HG03045 (cell line): ENCODE results near the gene TRABD2B.

ENCODE experiments used
- ATAC-seq: cut with Tn5 transposase; IDR thresholded peaks from one replicate; pipeline ENCODE4 v1.9.1; 2021; ENCODE audit warnings: mild to moderate bottlenecking, moderate library complexity; ENCODE audit not compliant: unreplicated experiment

The TRABD2B gene

DNA sequence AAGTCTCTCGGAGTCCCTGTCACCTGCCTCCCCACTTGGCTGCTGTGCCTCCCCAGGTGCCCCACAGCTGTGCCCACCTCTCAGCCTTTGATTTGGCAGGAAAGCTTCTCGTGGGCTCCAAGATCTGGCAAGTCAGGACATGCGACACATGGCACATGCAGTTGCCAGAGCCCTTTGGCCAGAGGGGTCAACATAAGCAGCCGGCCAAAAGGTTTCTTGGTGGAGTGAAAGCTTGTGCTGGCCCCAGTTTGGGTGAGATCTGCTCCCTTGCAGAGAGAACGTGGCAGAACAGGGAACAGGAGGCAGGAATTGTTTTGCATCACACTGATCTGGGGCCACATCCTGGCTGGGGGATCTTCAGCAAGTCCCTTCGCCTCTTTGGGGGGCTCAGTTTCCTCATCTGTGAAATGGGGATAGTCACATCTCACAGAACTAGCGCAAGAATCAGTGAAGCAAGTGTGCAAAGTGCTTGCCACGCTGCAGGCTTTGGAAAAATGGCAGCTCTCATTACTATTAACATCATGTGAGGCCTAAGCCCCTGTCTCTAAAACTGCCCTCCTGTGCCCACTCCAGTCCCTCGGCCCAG is 232.6 kb downstream of the TRABD2B start:
- no peak for ATAC-seq

- no peak for ATAC-seq
Measured at GRCh38 chr1:47763591-47764171, 233.5 kb downstream of the TRABD2B start.

GRCh38 chr1:47761974-47762373 is 235.2 kb downstream of the TRABD2B start:
- ATAC-seq, result no peak

GRCh38 chr1:47761201-47761930 is 235.8 kb downstream of the TRABD2B start:
- ATAC-seq, result no peak

GRCh38 chr1:47759936-47760629 is 237.1 kb downstream of the TRABD2B start:
- no peak for ATAC-seq

GRCh38 chr1:47759251-47759935 is 237.8 kb downstream of the TRABD2B start:
- ATAC-seq, result no peak

GRCh38 chr1:47758341-47759250 is 238.6 kb downstream of the TRABD2B start:
- ATAC-seq, result no peak

GRCh38 chr1:47757226-47757975 is 239.8 kb downstream of the TRABD2B start:
- no peak for ATAC-seq

DNA sequence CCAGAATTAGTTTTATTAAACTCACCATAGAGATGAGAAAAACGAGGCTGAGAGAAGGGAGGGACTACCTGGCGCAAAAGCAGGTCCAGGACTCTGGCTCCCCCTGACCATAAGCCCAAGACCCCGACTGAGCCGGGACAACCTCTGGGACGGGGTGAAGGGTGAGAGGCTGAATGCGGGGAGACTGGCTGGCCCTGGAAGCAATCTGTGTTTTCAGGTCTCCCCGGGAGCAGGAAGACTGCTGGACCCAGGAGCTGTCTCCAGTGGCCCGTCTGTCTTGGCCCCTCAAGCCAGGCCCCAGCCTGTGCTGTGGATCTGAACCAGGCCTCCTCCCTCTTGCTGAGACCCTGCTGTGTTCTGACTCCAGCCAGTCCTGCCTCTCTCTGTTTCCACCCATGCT is 240.8 kb downstream of the TRABD2B start:
- ATAC-seq, result no peak

GRCh38 chr1:47756006-47756405 is 241.2 kb downstream of the TRABD2B start:
- no peak for ATAC-seq

DNA sequence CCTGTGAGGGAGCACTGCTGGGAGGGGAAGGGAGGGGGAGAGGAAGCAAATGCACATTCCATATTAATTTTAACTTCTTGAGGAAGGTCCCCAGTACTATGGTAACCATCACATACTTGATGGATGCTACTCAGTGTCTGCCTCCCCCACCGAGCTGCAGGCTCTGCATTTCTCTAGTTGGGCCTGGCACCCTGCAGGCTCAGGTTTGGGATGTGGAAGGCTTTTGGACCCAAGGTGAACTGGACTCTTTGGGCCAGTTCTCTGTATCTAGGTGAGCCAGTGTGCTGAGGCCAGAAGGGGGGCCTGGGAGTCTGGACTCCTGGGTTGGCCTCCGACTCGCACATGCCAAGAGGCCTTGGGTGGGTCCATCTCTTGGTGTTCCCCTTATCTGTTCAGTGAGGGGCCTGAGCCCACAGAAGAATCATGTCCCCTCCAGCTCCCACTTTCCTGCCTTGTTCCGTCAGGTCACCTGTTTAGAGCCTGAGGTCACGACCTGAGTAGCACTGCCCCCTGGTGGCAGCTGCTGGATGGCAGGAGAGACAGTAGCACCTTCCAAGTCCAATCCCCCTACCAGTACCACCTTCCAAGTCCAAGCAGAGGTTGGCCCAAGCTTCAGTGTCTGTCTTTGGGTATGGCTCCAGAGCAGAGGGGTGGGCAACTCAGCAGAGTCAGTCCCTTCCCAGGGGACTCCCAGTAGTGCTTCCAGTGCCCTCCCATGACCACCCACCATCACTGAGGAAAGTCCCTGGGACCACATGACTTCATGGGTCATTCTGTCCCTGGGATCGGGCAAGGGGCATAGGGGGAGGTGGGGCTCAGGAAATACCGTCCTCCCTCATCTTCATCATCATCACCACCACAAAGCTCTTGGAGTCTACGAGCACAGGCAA is 241.8 kb downstream of the TRABD2B start:
- ATAC-seq, result no peak

GRCh38 chr1:47754221-47754620 is 243.0 kb downstream of the TRABD2B start:
- no peak for ATAC-seq

DNA sequence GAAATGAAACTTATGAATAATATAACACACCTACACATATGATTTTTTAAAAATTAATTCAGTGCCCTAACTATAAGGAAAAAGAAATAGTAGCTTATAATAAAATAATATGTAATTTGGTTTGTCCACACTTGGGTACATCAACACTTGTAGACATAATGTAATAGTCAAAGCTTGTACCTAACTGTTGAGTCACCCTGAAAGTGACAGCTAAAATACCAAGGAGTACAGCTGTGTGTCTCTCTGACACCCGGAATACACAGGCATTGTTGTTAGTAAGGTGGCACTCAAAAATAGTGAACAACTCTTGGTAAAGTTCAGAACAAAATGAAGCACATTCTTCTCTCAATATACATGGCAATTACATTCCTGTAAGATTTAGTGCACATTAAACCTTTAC is 243.4 kb downstream of the TRABD2B start:
- no peak for ATAC-seq

DNA sequence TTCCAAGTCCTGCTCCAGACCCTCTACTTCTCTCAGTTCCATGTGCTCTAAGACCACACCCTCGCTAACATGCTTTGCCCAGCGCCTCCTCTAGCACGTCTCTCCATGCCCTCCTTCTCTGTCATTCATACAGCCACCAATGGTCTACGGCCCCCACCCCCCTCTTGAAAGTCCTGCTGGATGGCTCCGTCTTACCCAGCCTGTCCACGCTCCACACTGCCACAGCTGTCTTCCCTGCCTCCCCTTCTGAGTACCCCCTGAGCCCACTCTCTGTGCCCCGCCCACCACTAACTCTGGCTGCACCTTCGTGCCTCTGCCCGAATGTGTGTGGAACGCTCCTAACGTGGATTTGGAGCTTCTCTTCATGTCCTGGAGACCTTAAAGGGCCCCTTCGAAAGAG is 244.6 kb downstream of the TRABD2B start:
- no peak for ATAC-seq

DNA sequence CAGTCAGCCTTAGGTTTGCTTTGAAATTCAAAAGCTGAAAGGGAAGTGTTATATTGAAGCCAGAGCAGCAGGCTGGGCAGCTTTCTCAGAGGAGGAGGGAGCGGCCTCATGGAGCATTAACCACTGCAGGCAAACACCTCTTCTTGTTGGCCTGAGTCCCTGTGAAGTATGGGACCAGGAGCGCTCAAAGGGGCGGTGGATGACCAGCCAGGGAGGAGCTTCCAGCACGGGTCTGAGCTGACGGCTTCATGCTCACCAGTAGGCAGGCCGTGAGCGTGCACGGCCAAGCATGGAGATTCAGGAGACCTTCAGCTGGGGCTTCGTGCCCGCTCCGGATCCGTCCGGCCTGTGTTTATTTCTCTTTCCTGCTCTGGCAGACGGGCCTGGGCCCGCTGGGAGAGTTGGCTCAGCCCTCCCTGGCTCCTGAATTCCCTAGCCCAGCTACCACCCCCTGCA is 245.2 kb downstream of the TRABD2B start:
- no peak for ATAC-seq

GRCh38 chr1:47751193-47751592 is 246.0 kb downstream of the TRABD2B start:
- no peak for ATAC-seq

GRCh38 chr1:47745715-47746609 is 251.2 kb downstream of the TRABD2B start:
- ATAC-seq, result no peak
